Gastroesophageal sphincter (tissue), 4 donors: ENCODE data around the gene SORCS1. TPM values are rescaled to one million over a fixed set of nuclear protein-coding genes. Genes with fewer than 3 reads are reported as not detected.

Experiments
- ATAC-seq: fragments of 150-250 bp; one replicate; pipeline ENCODE4 v1.9.1; 2016; ENCODE audit warnings: mild to moderate bottlenecking, moderate library complexity
- H3K27ac ChIP-seq, 4 donors: fragments of 200-600 bp; sonication (generic) in 3 of 4; 1 replicate in 3 of 4; 2 replicates in 1 of 4; pipeline ENCODE4 v1.5.1; 2016 to 2019
- H3K27me3 ChIP-seq: fragments of 200-600 bp; sonication (generic); one replicate; pipeline ENCODE4 v1.5.1; 2019
- H3K36me3 ChIP-seq, 2 donors: fragments of 200-600 bp; sonication (generic); one replicate each; pipeline ENCODE4 v1.5.1; 2019; ENCODE audit warnings: control low read depth in 1 of 2
- H3K4me1 ChIP-seq, 3 donors: fragments of 200-600 bp; sonication (generic); 1 replicate in 2 of 3; 2 replicates in 1 of 3; pipeline ENCODE4 v1.5.1; 2016 to 2019; ENCODE audit warnings: control low read depth in 2 of 3
- H3K4me3 ChIP-seq, 2 donors: fragments of 200-600 bp; sonication (generic); one replicate each; pipeline ENCODE4 v1.5.1; 2019; ENCODE audit warnings: mild to moderate bottlenecking in 1 of 2, moderate library complexity in 1 of 2
- H3K9me3 ChIP-seq, 3 donors: fragments of 200-600 bp; sonication (generic); one replicate each; pipeline ENCODE4 v1.5.1; 2017 to 2019; ENCODE audit warnings: control low read depth in 2 of 3
- CTCF ChIP-seq, 4 experiments: fragments of 200-600 bp in 2 of 4; fragments of 450-650 bp in 2 of 4; sonication (generic) in 1 of 4; IDR thresholded peaks; one replicate each; pipeline ENCODE4 v1.5.1; 2017 to 2019; ENCODE audit warnings: antibody characterized with exemption in 4 of 4, mild to moderate bottlenecking in 2 of 4, moderate library complexity in 2 of 4
- EP300 ChIP-seq: sonication (generic); formaldehyde crosslinking; IDR thresholded peaks from one replicate; pipeline ENCODE4 v1.6.1; 2017; ENCODE audit warnings: antibody characterized with exemption, mild to moderate bottlenecking
- POLR2A ChIP-seq, 2 donors: fragments of 450-650 bp; IDR thresholded peaks; one replicate each; pipeline ENCODE4 v1.6.1; 2017; ENCODE audit warnings: antibody characterized with exemption in 2 of 2, mild to moderate bottlenecking in 2 of 2, moderate library complexity in 1 of 2
- POLR2AphosphoS5 ChIP-seq: sonication (generic); formaldehyde crosslinking; IDR thresholded peaks from one replicate; pipeline ENCODE4 v1.6.1; 2017; ENCODE audit warnings: antibody characterized with exemption
- WGBS, 2 donors: methylation state at CpG; one replicate each; pipeline ENCODE4 v1.1.5; 2018; ENCODE audit warnings: low coverage in 1 of 2; 5-methylcytosine and 5-hydroxymethylcytosine counted together
- total RNA-seq, 4 donors: library from RNA; depleted of rRNA; stranded (reverse); fragments of >200 nt; gene quantifications; one replicate each; pipeline ENCODE4 v1.1.0, GENCODE V29; 2016

The SORCS1 gene
- total RNA-seq, 4 donors from 2014 or later: 8.5 to 18.6 (median 10.0) TPM

- H3K9me3 ChIP-seq: no peaks in the 10 kb centered on the region
- WGBS, 2 donors: 63 to 75% methylated on average over 2 of the region's 2 CpGs
- no peak for ATAC-seq
- no peak for TF ChIP-seq POLR2AphosphoS5
- no peaks in the 10 kb centered on the region for H3K27me3 ChIP-seq
- H3K4me1 ChIP-seq: no peaks in the 10 kb centered on the region
- no peak overlapping the region for H3K4me3 ChIP-seq
- no peaks in the 10 kb centered on the region for H3K36me3 ChIP-seq
- no peak overlapping the region for H3K27ac ChIP-seq
These were observed 145.4 kb downstream of the SORCS1 start for GRCh38 chr10:107019154-107019553.

- Histone ChIP-seq H3K27ac (no peak overlapping the region), H3K9me3 (no peaks in the 10 kb centered on the region), H3K27me3 (no peaks in the 10 kb centered on the region), H3K4me3 (no peak overlapping the region), H3K4me1 (no peaks in the 10 kb centered on the region), H3K36me3 (no peaks in the 10 kb centered on the region)
- ATAC-seq: no peak
- WGBS, 2 donors: 83 to 94% methylated on average over 3 to 4 of the region's 4 CpGs
- TF ChIP-seq POLR2A (IDR thresholded peaks at IDR 0.05): no peak
- no peak for TF ChIP-seq POLR2AphosphoS5
- no peak for TF ChIP-seq CTCF (IDR thresholded peaks at IDR 0.05)
- TF ChIP-seq EP300: no peak
These were observed 151.1 kb downstream of the SORCS1 start for GRCh38 chr10:107013258-107014006.

- TF ChIP-seq POLR2AphosphoS5 (no peak), EP300 (no peak), CTCF (IDR thresholded peaks at IDR 0.05) (no peak), POLR2A (IDR thresholded peaks at IDR 0.05) (no peak)
- Histone ChIP-seq H3K4me1 (no peaks in the 10 kb centered on the region), H3K27ac (no peak overlapping the region), H3K36me3 (no peaks in the 10 kb centered on the region), H3K4me3 (no peak overlapping the region), H3K9me3 (no peaks in the 10 kb centered on the region), H3K27me3 (no peaks in the 10 kb centered on the region)
- 87 to 92% methylated on average over 3 of the region's 3 CpGs for WGBS, 2 donors
- ATAC-seq: no peak
These were observed 152.5 kb downstream of the SORCS1 start for GRCh38 chr10:107011992-107012391.

GRCh38 chr10:107011105-107011504 is 153.4 kb downstream of the SORCS1 start:
- no peak for ATAC-seq
- Histone ChIP-seq H3K4me3 (no peak overlapping the region), H3K27ac (no peak overlapping the region), H3K36me3 (no peaks in the 10 kb centered on the region), H3K27me3 (no peaks in the 10 kb centered on the region), H3K4me1 (no peaks in the 10 kb centered on the region), H3K9me3 (no peaks in the 10 kb centered on the region)
- no peak for TF ChIP-seq EP300
- no peak for TF ChIP-seq POLR2A (IDR thresholded peaks at IDR 0.05)
- TF ChIP-seq POLR2AphosphoS5: no peak
- TF ChIP-seq CTCF (IDR thresholded peaks at IDR 0.05): no peak
- WGBS, 2 donors: 45 to 58% methylated on average over 3 of the region's 3 CpGs

GRCh38 chr10:107010531-107010930 is 154.0 kb downstream of the SORCS1 start:
- H3K27me3 ChIP-seq: no peaks in the 10 kb centered on the region
- H3K4me1 ChIP-seq: no peaks in the 10 kb centered on the region
- H3K36me3 ChIP-seq: no peaks in the 10 kb centered on the region
- no peak overlapping the region for H3K27ac ChIP-seq
- no peak for ATAC-seq
- TF ChIP-seq POLR2AphosphoS5 (no peak), CTCF (IDR thresholded peaks at IDR 0.05) (no peak), EP300 (no peak), POLR2A (IDR thresholded peaks at IDR 0.05) (no peak)
- WGBS, 2 donors: 95 to 100% methylated on average over 3 to 6 of the region's 8 CpGs
- no peak overlapping the region for H3K4me3 ChIP-seq
- no peaks in the 10 kb centered on the region for H3K9me3 ChIP-seq
